GM12865 (cell line): ENCODE results near the gene CRYBA4.

ENCODE experiments used
- DNase-seq: peaks from one replicate; pipeline ENCODE4 v3.0.0; 2010; ENCODE audit warnings: low read depth
- H3K4me3 ChIP-seq: 2 replicates; pipeline ENCODE4 v1.5.1; 2011; ENCODE audit warnings: mild to moderate bottlenecking, low read depth, low read length, control low read depth
- CTCF ChIP-seq: IDR thresholded peaks from 2 replicates; pipeline ENCODE4 v1.5.1; 2011; ENCODE audit warnings: low read length, control low read depth, low read depth, inconsistent platforms; ENCODE audit not compliant: insufficient read depth; ENCODE audit errors: missing control alignments

Gene CRYBA4

DNA sequence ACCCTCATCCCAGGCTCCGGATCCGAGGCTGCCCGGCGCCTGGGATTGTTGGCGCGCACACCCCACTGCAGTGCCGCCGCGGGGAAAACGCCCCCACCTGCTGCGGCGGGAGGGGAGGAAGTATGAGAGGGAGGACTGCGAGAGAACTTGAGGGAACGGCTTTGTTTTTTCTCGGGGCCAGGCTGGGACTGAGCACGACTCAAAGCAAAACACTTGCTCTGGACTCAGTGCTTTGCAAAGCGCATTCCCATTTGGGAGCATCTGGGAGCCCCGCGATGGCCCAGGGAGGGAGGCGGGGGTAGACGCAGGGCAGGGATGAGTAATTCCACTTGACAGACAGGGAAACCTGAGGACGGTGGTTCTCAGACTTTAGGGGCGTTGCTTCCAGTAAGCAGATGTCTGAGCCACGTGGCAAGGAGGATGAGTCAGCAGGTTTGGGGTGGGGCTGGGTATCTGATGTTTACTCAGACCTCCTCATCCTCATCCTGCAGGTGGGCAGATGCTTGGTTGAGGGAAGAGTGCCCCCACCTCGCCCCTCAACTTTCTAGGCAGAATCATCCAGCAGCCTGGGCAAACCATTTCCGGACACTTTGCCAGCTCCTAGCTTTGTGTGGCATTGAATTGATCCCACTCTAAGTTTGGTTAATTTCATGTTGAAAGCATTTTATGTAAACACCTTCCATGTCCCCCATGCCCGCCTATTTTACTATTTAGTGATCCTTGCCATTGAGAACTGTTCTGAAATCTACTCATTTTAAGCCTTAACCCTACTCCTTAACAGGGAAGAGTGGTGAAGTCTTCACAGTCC lies 37.1 kb downstream of the CRYBA4 start:
- TF ChIP-seq CTCF, result no peak
- DNase-seq, result peak; percentile 85
- H3K4me3 ChIP-seq, result peak overlapping the region; percentile 64

GRCh38 chr22:26660356-26660755 lies 38.6 kb downstream of the CRYBA4 start:
- no peak overlapping the region for H3K4me3 ChIP-seq
- no peak for TF ChIP-seq CTCF
- DNase-seq, result no peak

DNA sequence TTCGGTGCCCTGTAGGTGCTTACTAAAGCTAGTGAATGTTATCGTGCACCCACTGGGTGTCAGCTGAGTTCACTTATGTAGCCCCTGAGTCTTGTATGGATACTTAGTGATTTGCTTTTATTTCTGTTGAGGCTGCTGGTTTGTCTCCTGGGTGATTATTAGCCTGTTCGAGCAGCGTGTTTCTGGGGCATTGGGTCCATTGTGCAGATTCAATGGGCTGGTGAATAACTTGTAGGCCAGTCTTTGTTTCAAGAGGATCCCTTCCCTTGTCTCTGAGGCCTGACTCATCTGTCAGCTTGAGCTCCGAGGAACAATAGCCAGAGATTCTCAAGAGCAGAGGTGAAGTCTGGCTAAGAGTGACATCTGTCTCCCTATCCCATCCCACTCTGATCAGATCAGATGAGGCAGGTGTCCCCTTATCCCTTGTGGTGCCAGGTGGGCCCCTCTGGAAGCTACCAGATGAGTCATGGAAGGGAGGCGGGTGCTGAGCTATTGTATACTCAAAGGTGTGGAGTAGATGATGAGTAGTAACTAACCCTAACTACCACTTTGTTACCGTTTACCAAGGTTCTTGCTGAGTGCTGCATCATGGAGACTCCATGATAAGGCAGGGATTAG lies 39.3 kb downstream of the CRYBA4 start:
- no peak for TF ChIP-seq CTCF
- no peak for DNase-seq
- no peak overlapping the region for H3K4me3 ChIP-seq

- no peak for TF ChIP-seq CTCF
- DNase-seq, result no peak
- H3K4me3 ChIP-seq, result no peak overlapping the region
Measured at GRCh38 chr22:26662160-26662559, 40.4 kb downstream of the CRYBA4 start.

GRCh38 chr22:26663374-26663923 lies 41.7 kb downstream of the CRYBA4 start:
- DNase-seq, result no peak
- TF ChIP-seq CTCF, result no peak
- H3K4me3 ChIP-seq, result no peak overlapping the region

- H3K4me3 ChIP-seq, result no peak overlapping the region
- no peak for TF ChIP-seq CTCF
- DNase-seq, result no peak
Measured at GRCh38 chr22:26665813-26666231, 44.1 kb downstream of the CRYBA4 start.
